ENCODE results near the gene AOC1.
A peak's percentile ranks its signal among the peaks of the same experiment; 100 is the strongest.

The AOC1 gene

DNA sequence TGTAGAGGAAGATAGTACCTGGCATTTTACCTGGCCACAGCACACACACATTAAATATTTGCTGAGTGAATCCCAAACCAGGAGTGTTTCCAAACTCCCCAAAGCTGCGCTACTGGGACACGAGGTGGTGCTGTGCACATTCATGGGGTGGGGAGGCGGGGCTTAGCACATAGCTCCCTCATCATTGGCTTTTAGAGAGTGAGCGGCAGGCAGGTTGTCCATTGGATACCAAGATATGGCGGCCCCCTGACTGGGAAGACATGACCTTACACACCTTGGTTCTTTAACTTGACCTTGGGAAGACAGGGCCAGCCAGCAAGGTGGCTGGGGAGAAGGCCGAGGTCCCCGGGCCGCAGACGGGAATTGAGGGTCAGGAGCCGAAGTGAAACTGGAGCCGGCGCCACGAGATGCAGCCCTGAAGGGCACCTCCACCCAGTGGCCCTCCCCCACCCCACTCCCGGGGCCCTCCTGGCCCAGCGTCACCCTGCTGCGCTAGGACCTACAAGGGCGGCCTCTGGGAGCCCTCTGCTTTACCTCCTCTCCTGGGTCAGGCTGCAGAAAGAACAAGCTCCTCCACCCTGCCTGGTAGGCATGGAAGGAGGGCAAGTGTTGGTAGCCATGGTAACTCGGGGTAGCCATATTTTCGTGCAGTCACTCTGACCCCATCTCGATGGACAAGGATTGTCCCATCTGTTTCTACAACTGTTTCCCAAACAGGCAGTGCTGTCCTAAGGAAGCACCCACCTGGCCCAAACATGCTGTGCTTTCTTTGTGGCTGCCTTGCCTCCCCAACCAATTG is 27.7 kb upstream of the AOC1 start:
- Histone ChIP-seq H2AFZ (ENCODE audit: low read length) (no peak overlapping the region), H3K9me3 (ENCODE audit: insufficient read depth, low read depth, low read length) (no peaks in the 10 kb centered on the region), H3K4me2 (ENCODE audit: low read depth, low read length, poor library complexity, severe bottlenecking) (no peak overlapping the region), H3F3A (ENCODE audit: low read depth) (no peaks in the 10 kb centered on the region), H3K4me1 (ENCODE audit: insufficient read depth, low read length, poor library complexity, severe bottlenecking) (no peaks in the 10 kb centered on the region), H3K79me2 (ENCODE audit: insufficient read depth, low read length) (no peaks in the 10 kb centered on the region), H3K27me3 (ENCODE audit: insufficient read depth, low read length, poor library complexity, severe bottlenecking) (no peaks in the 10 kb centered on the region), H3K9ac (ENCODE audit: low read depth, low read length, poor library complexity, severe bottlenecking) (no peak overlapping the region), H3K9me2 (replicated peaks; ENCODE audit: low read depth, low read length) (no peaks in the 10 kb centered on the region), H3K36me3 (ENCODE audit: insufficient read depth, low read length) (no peaks in the 10 kb centered on the region), H4K20me1 (ENCODE audit: insufficient read depth, low read length, poor library complexity, severe bottlenecking) (no peaks in the 10 kb centered on the region), H3K4me3 (ENCODE audit: low read length, poor library complexity, severe bottlenecking) (no peak overlapping the region)
- TF ChIP-seq EZH2phosphoT487 (IDR thresholded peaks at IDR 0.05; ENCODE audit: borderline replicate concordance), result no peak
- TF ChIP-seq, protein P1, sequence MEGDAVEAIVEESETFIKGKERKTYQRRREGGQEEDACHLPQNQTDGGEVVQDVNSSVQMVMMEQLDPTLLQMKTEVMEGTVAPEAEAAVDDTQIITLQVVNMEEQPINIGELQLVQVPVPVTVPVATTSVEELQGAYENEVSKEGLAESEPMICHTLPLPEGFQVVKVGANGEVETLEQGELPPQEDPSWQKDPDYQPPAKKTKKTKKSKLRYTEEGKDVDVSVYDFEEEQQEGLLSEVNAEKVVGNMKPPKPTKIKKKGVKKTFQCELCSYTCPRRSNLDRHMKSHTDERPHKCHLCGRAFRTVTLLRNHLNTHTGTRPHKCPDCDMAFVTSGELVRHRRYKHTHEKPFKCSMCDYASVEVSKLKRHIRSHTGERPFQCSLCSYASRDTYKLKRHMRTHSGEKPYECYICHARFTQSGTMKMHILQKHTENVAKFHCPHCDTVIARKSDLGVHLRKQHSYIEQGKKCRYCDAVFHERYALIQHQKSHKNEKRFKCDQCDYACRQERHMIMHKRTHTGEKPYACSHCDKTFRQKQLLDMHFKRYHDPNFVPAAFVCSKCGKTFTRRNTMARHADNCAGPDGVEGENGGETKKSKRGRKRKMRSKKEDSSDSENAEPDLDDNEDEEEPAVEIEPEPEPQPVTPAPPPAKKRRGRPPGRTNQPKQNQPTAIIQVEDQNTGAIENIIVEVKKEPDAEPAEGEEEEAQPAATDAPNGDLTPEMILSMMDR (conservative IDR thresholded peaks at IDR 0.05; ENCODE audit: low read length), result no peak

DNA sequence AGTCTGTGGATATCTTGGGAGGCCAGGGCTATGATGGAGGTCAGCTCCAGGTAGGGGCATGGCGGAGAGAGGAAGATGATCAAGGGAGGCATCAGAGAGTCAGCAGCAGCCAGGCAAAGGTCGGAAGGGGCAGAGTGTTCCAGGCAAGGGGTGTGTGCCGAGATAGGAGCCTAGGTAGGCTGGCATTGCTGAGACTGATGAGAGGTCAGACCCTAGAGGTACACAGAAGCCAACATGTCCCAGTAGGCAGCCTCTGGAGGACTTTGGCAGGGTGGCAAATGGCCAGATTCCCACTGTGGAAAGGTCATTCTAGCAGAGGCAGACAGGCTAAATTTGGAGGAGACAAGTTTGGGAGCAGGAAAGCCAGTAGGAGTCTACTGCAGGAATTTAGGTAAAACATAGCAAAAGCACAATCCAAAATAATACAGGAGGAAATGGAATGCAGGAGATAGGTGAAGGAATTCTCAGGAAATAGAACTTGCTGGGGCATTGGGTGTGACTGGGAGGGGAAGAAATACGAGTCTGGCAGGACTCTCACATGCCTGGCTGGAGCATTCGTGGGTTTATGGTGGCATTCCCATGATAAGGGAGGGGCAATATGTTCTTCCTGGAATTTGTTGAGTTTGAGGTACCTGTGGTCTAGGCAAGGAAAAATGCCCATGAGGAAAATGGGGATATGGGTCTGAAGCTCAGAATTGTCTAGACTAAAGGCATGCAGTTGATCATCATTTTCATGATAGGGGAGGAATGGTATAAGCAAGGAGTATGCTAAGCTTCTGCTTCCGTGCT is 26.1 kb upstream of the AOC1 start:
- Histone ChIP-seq H3K27me3 (ENCODE audit: insufficient read depth, low read length, poor library complexity, severe bottlenecking) (no peaks in the 10 kb centered on the region), H3K9me2 (replicated peaks; ENCODE audit: low read depth, low read length) (no peaks in the 10 kb centered on the region), H3K4me2 (ENCODE audit: low read depth, low read length, poor library complexity, severe bottlenecking) (no peak overlapping the region), H2AFZ (ENCODE audit: low read length) (no peak overlapping the region), H4K20me1 (ENCODE audit: insufficient read depth, low read length, poor library complexity, severe bottlenecking) (no peaks in the 10 kb centered on the region), H3K4me1 (ENCODE audit: insufficient read depth, low read length, poor library complexity, severe bottlenecking) (no peaks in the 10 kb centered on the region), H3K36me3 (ENCODE audit: insufficient read depth, low read length) (no peaks in the 10 kb centered on the region), H3K9me3 (ENCODE audit: insufficient read depth, low read depth, low read length) (no peaks in the 10 kb centered on the region), H3K79me2 (ENCODE audit: insufficient read depth, low read length) (no peaks in the 10 kb centered on the region), H3K4me3 (ENCODE audit: low read length, poor library complexity, severe bottlenecking) (no peak overlapping the region), H3K9ac (ENCODE audit: low read depth, low read length, poor library complexity, severe bottlenecking) (no peak overlapping the region), H3F3A (ENCODE audit: low read depth) (no peaks in the 10 kb centered on the region)
- TF ChIP-seq, protein P1 (conservative IDR thresholded peaks at IDR 0.05; ENCODE audit: low read length), result no peak
- TF ChIP-seq EZH2phosphoT487 (IDR thresholded peaks at IDR 0.05; ENCODE audit: borderline replicate concordance), result no peak

DNA sequence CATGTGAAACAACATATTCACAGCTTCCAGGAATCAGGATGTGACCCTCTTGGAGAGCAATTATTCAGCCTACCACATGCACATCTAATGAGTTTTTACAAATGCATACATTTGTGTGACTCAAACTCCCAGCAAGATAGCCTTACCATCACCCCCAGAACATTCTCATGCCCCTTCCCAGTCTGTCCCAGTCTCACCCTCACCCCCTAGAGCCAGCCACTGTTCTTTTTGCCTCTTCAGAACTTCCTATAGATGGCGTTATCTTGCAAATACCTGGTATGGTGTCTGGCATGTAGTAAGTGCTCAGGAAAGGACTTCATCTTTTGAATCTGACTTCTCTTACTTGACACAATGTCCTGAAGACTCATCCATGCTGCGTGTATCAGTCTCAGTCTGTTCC is 23.9 kb upstream of the AOC1 start:
- TF ChIP-seq, protein P1 (conservative IDR thresholded peaks at IDR 0.05; ENCODE audit: low read length), result peak; percentile 42
- no peak for TF ChIP-seq EZH2phosphoT487 (IDR thresholded peaks at IDR 0.05; ENCODE audit: borderline replicate concordance)
- Histone ChIP-seq H3K79me2 (ENCODE audit: insufficient read depth, low read length) (no peaks in the 10 kb centered on the region), H4K20me1 (ENCODE audit: insufficient read depth, low read length, poor library complexity, severe bottlenecking) (no peaks in the 10 kb centered on the region), H3K4me2 (ENCODE audit: low read depth, low read length, poor library complexity, severe bottlenecking) (no peak overlapping the region), H3K9ac (ENCODE audit: low read depth, low read length, poor library complexity, severe bottlenecking) (no peak overlapping the region), H3K9me3 (ENCODE audit: insufficient read depth, low read depth, low read length) (no peaks in the 10 kb centered on the region), H3K27me3 (ENCODE audit: insufficient read depth, low read length, poor library complexity, severe bottlenecking) (no peaks in the 10 kb centered on the region), H3K9me2 (replicated peaks; ENCODE audit: low read depth, low read length) (no peaks in the 10 kb centered on the region), H3K4me1 (ENCODE audit: insufficient read depth, low read length, poor library complexity, severe bottlenecking) (no peaks in the 10 kb centered on the region), H2AFZ (ENCODE audit: low read length) (no peak overlapping the region), H3K36me3 (ENCODE audit: insufficient read depth, low read length) (no peaks in the 10 kb centered on the region), H3F3A (ENCODE audit: low read depth) (no peaks in the 10 kb centered on the region), H3K4me3 (ENCODE audit: low read length, poor library complexity, severe bottlenecking) (no peak overlapping the region)
